IMR-90 (cell line): ENCODE results near the gene PAPPA. TPM values are rescaled to one million over a fixed set of nuclear protein-coding genes. Genes with fewer than 3 reads are reported as not detected.

ENCODE experiments used
- ATAC-seq: fragments of 200-7000 bp; cut with Tn5 transposase; 2 replicates; pipeline ENCODE4 v1.9.1; 2020; ENCODE audit warnings: low read depth, mild to moderate bottlenecking, moderate library complexity
- BruUV-seq: library from RNA; stranded (reverse); fragments of 400-500 nt; replicated peaks from 2 replicates; lab custom pipeline; 2021; lab: Mats Ljungman, UMichigan
- CTCF ChIA-PET: fragments of 300-600 bp; formaldehyde crosslinking; extraction: SDS; loops from one replicate; lab custom pipeline; 2021; ENCODE audit warnings: antibody characterized with exemption; lab: Yijun Ruan, JAX
- POLR2A ChIA-PET: fragments of 300-600 bp; sonication (Branson Sonifier 250); formaldehyde crosslinking; loops from one replicate; lab custom pipeline; 2022; ENCODE audit warnings: antibody characterized with exemption; ENCODE audit not compliant: unreplicated experiment; lab: Charles Lee
- DNase-seq: peaks from one replicate; pipeline ENCODE4 v3.0.0; 2013
- H2AFZ ChIP-seq: replicated peaks from 2 replicates; pipeline ENCODE3; 2013; ENCODE audit warnings: low read length, mild to moderate bottlenecking; ENCODE audit not compliant: poor library complexity
- H2AK5ac ChIP-seq: 2 replicates; pipeline ENCODE4 v1.6.1; 2013; ENCODE audit warnings: low read depth, low read length, inconsistent platforms
- H2AK9ac ChIP-seq: replicated peaks from 2 replicates; pipeline ENCODE3; 2013; ENCODE audit warnings: mild to moderate bottlenecking, low read depth, low read length, moderate library complexity; ENCODE audit not compliant: poor library complexity
- H2BK120ac ChIP-seq: 2 replicates; pipeline ENCODE4 v1.6.1; 2013; ENCODE audit warnings: low read depth, low read length, inconsistent platforms
- H2BK15ac ChIP-seq: 3 replicates; pipeline ENCODE4 v1.6.1; 2013; ENCODE audit warnings: low read depth, low read length, inconsistent platforms
- H2BK20ac ChIP-seq: 2 replicates; pipeline ENCODE4 v1.6.1; 2013; ENCODE audit warnings: low read depth, mild to moderate bottlenecking, inconsistent platforms, low read length, moderate library complexity
- H2BK5ac ChIP-seq: 2 replicates; pipeline ENCODE4 v1.6.1; 2013; ENCODE audit warnings: mild to moderate bottlenecking, low read depth, low read length, inconsistent platforms; ENCODE audit not compliant: poor library complexity, severe bottlenecking
- H3K14ac ChIP-seq: replicated peaks from 2 replicates; pipeline ENCODE4 v1.6.1; 2013; ENCODE audit warnings: low read depth, low read length, inconsistent platforms
- H3K18ac ChIP-seq: 2 replicates; pipeline ENCODE4 v1.6.1; 2013; ENCODE audit warnings: low read depth, low read length, control low read depth
- H3K23ac ChIP-seq: 2 replicates; pipeline ENCODE4 v1.6.1; 2013; ENCODE audit warnings: low read depth, low read length, inconsistent platforms
- H3K27ac ChIP-seq: 2 replicates; pipeline ENCODE4 v1.5.1; 2013; ENCODE audit warnings: mild to moderate bottlenecking, control low read depth, low read length; ENCODE audit not compliant: insufficient read depth
- H3K27me3 ChIP-seq: 2 replicates; pipeline ENCODE4 v1.6.1; 2013; ENCODE audit warnings: low read length; ENCODE audit not compliant: control insufficient read depth, insufficient read depth
- H3K36me3 ChIP-seq: 2 replicates; pipeline ENCODE4 v1.6.1; 2013; ENCODE audit warnings: low read length, mixed read lengths; ENCODE audit not compliant: control insufficient read depth, insufficient read depth
- H3K4ac ChIP-seq: 2 replicates; pipeline ENCODE4 v1.6.1; 2013; ENCODE audit warnings: low read depth, low read length, inconsistent platforms
- H3K4me1 ChIP-seq: 2 replicates; pipeline ENCODE4 v1.6.1; 2013; ENCODE audit warnings: low read length, mixed read lengths; ENCODE audit not compliant: control insufficient read depth, insufficient read depth
- H3K4me2 ChIP-seq: 2 replicates; pipeline ENCODE4 v1.6.1; 2013; ENCODE audit warnings: low read depth, mild to moderate bottlenecking, control low read depth, low read length, moderate library complexity
- H3K4me3 ChIP-seq: 2 replicates; pipeline ENCODE4 v1.5.1; 2013; ENCODE audit warnings: low read depth, mild to moderate bottlenecking, control low read depth, low read length, moderate library complexity; ENCODE audit not compliant: insufficient read depth
- H3K56ac ChIP-seq: 2 replicates; pipeline ENCODE4 v1.6.1; 2013; ENCODE audit warnings: low read length, inconsistent platforms; ENCODE audit not compliant: insufficient read depth; ENCODE audit errors: extremely low read depth
- H3K79me1 ChIP-seq, 2 experiments: 2 replicates each; pipeline ENCODE4 v1.6.1; 2013; ENCODE audit warnings: low read length in 2 of 2, inconsistent platforms in 1 of 2, low read depth in 1 of 2
- H3K9ac ChIP-seq: 2 replicates; pipeline ENCODE4 v1.6.1; 2013; ENCODE audit warnings: low read depth, low read length, control low read depth
- H3K9me1 ChIP-seq: 2 replicates; pipeline ENCODE4 v1.6.1; 2013; ENCODE audit warnings: low read length, inconsistent platforms; ENCODE audit not compliant: insufficient read depth
- H3K9me3 ChIP-seq: 2 replicates; pipeline ENCODE4 v1.6.1; 2013; ENCODE audit warnings: low read length; ENCODE audit not compliant: control insufficient read depth, insufficient read depth
- H4K20me1 ChIP-seq: 2 replicates; pipeline ENCODE4 v1.6.1; 2013; ENCODE audit warnings: low read length, inconsistent platforms; ENCODE audit not compliant: insufficient read depth
- H4K5ac ChIP-seq: 2 replicates; pipeline ENCODE4 v1.6.1; 2013; ENCODE audit warnings: mild to moderate bottlenecking, low read depth, low read length, control low read depth
- H4K8ac ChIP-seq, 2 experiments: 2 replicates each; pipeline ENCODE4 v1.6.1; 2013; ENCODE audit warnings: low read depth in 2 of 2, low read length in 2 of 2, control low read depth in 1 of 2, inconsistent platforms in 1 of 2
- H4K91ac ChIP-seq: 2 replicates; pipeline ENCODE4 v1.6.1; 2013; ENCODE audit warnings: low read depth, low read length, inconsistent platforms; ENCODE audit not compliant: insufficient read depth
- BHLHE40 ChIP-seq: fragments of 150-350 bp; IDR thresholded peaks from 2 replicates; pipeline ENCODE4 v1.6.1; 2016; ENCODE audit warnings: mild to moderate bottlenecking, low read depth, low read length
- CEBPB ChIP-seq: IDR thresholded peaks from 2 replicates; pipeline ENCODE4 v1.6.1; 2012; ENCODE audit warnings: low read depth, low read length, improper control_type of control experiment
- CHD1 ChIP-seq: IDR thresholded peaks from 2 replicates; pipeline ENCODE4 v1.6.1; 2012; ENCODE audit warnings: low read depth, low read length, improper control_type of control experiment
- FOS ChIP-seq: fragments of 150-350 bp; IDR thresholded peaks from 2 replicates; pipeline ENCODE4 v1.6.1; 2016; ENCODE audit warnings: low read depth, low read length
- MAFK ChIP-seq: IDR thresholded peaks from 2 replicates; pipeline ENCODE4 v1.6.1; 2012; ENCODE audit warnings: low read depth, low read length, improper control_type of control experiment
- MAZ ChIP-seq: IDR thresholded peaks from 2 replicates; pipeline ENCODE4 v1.6.1; 2012; ENCODE audit warnings: low read depth, mild to moderate bottlenecking, low read length, improper control_type of control experiment, moderate library complexity, borderline replicate concordance
- MXI1 ChIP-seq: IDR thresholded peaks from 2 replicates; pipeline ENCODE4 v1.6.1; 2012; ENCODE audit warnings: low read depth, mild to moderate bottlenecking, low read length, moderate library complexity, borderline replicate concordance
- NFE2L2 ChIP-seq: fragments of 150-350 bp; IDR thresholded peaks from 2 replicates; pipeline ENCODE4 v1.6.1; 2016; ENCODE audit warnings: low read depth, mild to moderate bottlenecking, low read length
- POLR2A ChIP-seq: IDR thresholded peaks from 2 replicates; pipeline ENCODE4 v1.6.1; 2012; ENCODE audit warnings: mild to moderate bottlenecking, low read depth, low read length
- RAD21 ChIP-seq: IDR thresholded peaks from 2 replicates; pipeline ENCODE4 v1.6.1; 2012; ENCODE audit warnings: low read length, improper control_type of control experiment
- RCOR1 ChIP-seq: IDR thresholded peaks from 2 replicates; pipeline ENCODE4 v1.6.1; 2012; ENCODE audit warnings: mild to moderate bottlenecking, low read length, improper control_type of control experiment; ENCODE audit not compliant: insufficient replicate concordance
- RFX5 ChIP-seq: IDR thresholded peaks from 2 replicates; pipeline ENCODE4 v1.8.0; 2012; ENCODE audit warnings: low read depth, mild to moderate bottlenecking, low read length, moderate library complexity
- SMC3 ChIP-seq: fragments of 150-350 bp; IDR thresholded peaks from 2 replicates; pipeline ENCODE4 v1.6.1; 2016; ENCODE audit warnings: low read depth, mild to moderate bottlenecking, antibody characterized with exemption, low read length, moderate library complexity
- WGBS, 2 experiments: methylation state at CpG; one replicate each; pipeline versions ENCODE4 v1.1.5 to v1.1.7; 2013; ENCODE audit warnings: missing lambda C conversion rate in 2 of 2; ENCODE audit not compliant: insufficient read length in 1 of 2; ENCODE audit errors: extremely low coverage in 2 of 2; 5-methylcytosine and 5-hydroxymethylcytosine counted together
- dilution Hi-C: fragments of 300-500 bp; cut with HindIII; formaldehyde crosslinking; loops from one replicate; pipeline ENCODE4 v1.14.3; 2018; ENCODE audit warnings: low sequenced_read_pairs; ENCODE audit not compliant: unreplicated experiment
- in situ Hi-C: fragments of 300-500 bp; cut with MboI; formaldehyde crosslinking; loops from 3 replicates; pipeline ENCODE4 v1.14.3; 2019; ENCODE audit warnings: low sequenced_read_pairs, inconsistent platforms, mixed read lengths
- intact Hi-C: fragments of 100-400 bp; cut with micrococcal nuclease; formaldehyde crosslinking; loops from 2 replicates; pipeline ENCODE4 v1.10.0; 2022
- polyA plus RNA-seq, 3 experiments: library from polyadenylated mRNA; depleted of rRNA; stranded (reverse); fragments of >200 nt; gene quantifications; 2 replicates each; pipeline ENCODE4 v1.2.3, GENCODE V29; 2012; ENCODE audit warnings: low replicate concordance in 1 of 3
- total RNA-seq: library from RNA; depleted of rRNA; stranded (reverse); fragments of >200 nt; gene quantifications from 2 replicates; pipeline ENCODE4 v1.2.3, GENCODE V29; 2012
- TF ChIP-seq, protein P1 (sequence below): fragments of 150-350 bp; IDR thresholded peaks from 2 replicates; pipeline ENCODE4 v1.6.1; 2017; ENCODE audit warnings: mild to moderate bottlenecking, antibody characterized with exemption, low read length, low read depth
- TF ChIP-seq, protein P2 (sequence below): conservative IDR thresholded peaks from 2 replicates; pipeline ENCODE4 v1.5.1; 2012; ENCODE audit warnings: mild to moderate bottlenecking, low read depth, low read length, improper control_type of control experiment
- TF ChIP-seq, protein P3 (sequence below): fragments of 150-350 bp; IDR thresholded peaks from 2 replicates; pipeline ENCODE4 v1.6.1; 2016; ENCODE audit warnings: low read depth, mild to moderate bottlenecking, low read length, moderate library complexity, borderline replicate concordance

Gene PAPPA
- total and polyA plus RNA-seq, 2 of the 4 experiments (the other 2 are of a cell fraction) = 8.3 to 12.4 TPM

DNA sequence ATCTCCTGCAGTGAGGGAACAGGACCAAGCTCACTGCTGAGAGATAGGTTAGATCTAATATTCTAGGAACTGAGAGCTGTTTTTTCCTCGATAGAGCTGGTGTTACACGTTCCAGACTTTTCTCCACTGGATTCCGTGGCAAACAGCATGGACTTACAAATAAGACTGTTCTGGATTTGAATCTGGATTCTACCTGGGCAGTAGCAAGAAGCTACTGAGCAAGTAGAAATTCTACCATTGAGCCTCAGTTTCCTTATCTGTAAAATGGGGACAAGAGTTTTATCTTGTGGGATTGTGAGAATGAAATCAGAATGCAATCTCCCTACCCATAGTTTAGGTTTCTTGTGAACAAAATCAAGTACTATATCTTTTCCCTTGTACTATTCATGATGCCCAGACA is 294.8 kb downstream of the PAPPA start:
- no peak overlapping the region for H2AFZ ChIP-seq
- intact Hi-C loops = no loop called here

More for the DNA sequence above, 294.8 kb downstream of the PAPPA start:
- no peak for DNase-seq
- H3K4ac ChIP-seq = no peak overlapping the region
- dilution Hi-C loops (no loop called here), in situ Hi-C loops (no loop called here)
- H4K91ac ChIP-seq = no peak overlapping the region
- ATAC-seq = no peak
- no peak overlapping the region for H3K14ac ChIP-seq
- H3K23ac ChIP-seq = no peak overlapping the region
- H4K5ac ChIP-seq = no peak overlapping the region
- no peak overlapping the region for H2BK15ac ChIP-seq
- H2AK9ac ChIP-seq = no peak overlapping the region
- TF ChIP-seq, protein P1, sequence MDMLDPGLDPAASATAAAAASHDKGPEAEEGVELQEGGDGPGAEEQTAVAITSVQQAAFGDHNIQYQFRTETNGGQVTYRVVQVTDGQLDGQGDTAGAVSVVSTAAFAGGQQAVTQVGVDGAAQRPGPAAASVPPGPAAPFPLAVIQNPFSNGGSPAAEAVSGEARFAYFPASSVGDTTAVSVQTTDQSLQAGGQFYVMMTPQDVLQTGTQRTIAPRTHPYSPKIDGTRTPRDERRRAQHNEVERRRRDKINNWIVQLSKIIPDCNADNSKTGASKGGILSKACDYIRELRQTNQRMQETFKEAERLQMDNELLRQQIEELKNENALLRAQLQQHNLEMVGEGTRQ = no peak
- TF ChIP-seq, protein P2, sequence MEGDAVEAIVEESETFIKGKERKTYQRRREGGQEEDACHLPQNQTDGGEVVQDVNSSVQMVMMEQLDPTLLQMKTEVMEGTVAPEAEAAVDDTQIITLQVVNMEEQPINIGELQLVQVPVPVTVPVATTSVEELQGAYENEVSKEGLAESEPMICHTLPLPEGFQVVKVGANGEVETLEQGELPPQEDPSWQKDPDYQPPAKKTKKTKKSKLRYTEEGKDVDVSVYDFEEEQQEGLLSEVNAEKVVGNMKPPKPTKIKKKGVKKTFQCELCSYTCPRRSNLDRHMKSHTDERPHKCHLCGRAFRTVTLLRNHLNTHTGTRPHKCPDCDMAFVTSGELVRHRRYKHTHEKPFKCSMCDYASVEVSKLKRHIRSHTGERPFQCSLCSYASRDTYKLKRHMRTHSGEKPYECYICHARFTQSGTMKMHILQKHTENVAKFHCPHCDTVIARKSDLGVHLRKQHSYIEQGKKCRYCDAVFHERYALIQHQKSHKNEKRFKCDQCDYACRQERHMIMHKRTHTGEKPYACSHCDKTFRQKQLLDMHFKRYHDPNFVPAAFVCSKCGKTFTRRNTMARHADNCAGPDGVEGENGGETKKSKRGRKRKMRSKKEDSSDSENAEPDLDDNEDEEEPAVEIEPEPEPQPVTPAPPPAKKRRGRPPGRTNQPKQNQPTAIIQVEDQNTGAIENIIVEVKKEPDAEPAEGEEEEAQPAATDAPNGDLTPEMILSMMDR = no peak
- TF ChIP-seq MAZ = no peak
- TF ChIP-seq NFE2L2 = no peak
- TF ChIP-seq BHLHE40 = no peak
- no peak for TF ChIP-seq MXI1
- no peak for TF ChIP-seq FOS
- no peak for TF ChIP-seq CHD1
- TF ChIP-seq RCOR1 = no peak
- TF ChIP-seq, protein P3, sequence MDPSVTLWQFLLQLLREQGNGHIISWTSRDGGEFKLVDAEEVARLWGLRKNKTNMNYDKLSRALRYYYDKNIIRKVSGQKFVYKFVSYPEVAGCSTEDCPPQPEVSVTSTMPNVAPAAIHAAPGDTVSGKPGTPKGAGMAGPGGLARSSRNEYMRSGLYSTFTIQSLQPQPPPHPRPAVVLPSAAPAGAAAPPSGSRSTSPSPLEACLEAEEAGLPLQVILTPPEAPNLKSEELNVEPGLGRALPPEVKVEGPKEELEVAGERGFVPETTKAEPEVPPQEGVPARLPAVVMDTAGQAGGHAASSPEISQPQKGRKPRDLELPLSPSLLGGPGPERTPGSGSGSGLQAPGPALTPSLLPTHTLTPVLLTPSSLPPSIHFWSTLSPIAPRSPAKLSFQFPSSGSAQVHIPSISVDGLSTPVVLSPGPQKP = no peak
- no peak for TF ChIP-seq RFX5
- TF ChIP-seq POLR2A = no peak
- no peak for TF ChIP-seq MAFK
- TF ChIP-seq RAD21 = no peak
- no peak for TF ChIP-seq CEBPB
- no peak for TF ChIP-seq SMC3
- H3K4me1 ChIP-seq = peaks cover 5% of the 10 kb centered on the region
- no peak overlapping the region for H2BK5ac ChIP-seq
- no peak overlapping the region for H4K8ac ChIP-seq
- H3K9me1 ChIP-seq = peaks cover 3% of the 10 kb centered on the region; the same call in 1 of the 2 replicates
- no peak overlapping the region for H3K9ac ChIP-seq
- no TSS peak for BruUV-seq
- no peaks in the 10 kb centered on the region for H3K36me3 ChIP-seq
- H3K27ac ChIP-seq = no peak overlapping the region
- no CpG with 5 or more reads among the region's 3 CpGs for WGBS, 2 experiments
- POLR2A ChIA-PET = no interaction called here
- no peak overlapping the region for H2BK120ac ChIP-seq
- H3K18ac ChIP-seq = no peak overlapping the region
- no peaks in the 10 kb centered on the region for H4K20me1 ChIP-seq
- CTCF ChIA-PET = no interaction called here
- H3K79me1 ChIP-seq = no peaks in the 10 kb centered on the region
- H3K4me2 ChIP-seq = no peak overlapping the region
- no peak overlapping the region for H2BK20ac ChIP-seq
- no peaks in the 10 kb centered on the region for H3K9me3 ChIP-seq
- H3K27me3 ChIP-seq = no peaks in the 10 kb centered on the region
- H2AK5ac ChIP-seq = no peak overlapping the region
- H3K56ac ChIP-seq = no peak overlapping the region
- no peak overlapping the region for H3K4me3 ChIP-seq
